Liver (tissue), 9 donors: Measurements from ENCODE around the gene RNF222. TPM values are rescaled to one million over a fixed set of nuclear protein-coding genes. Genes with fewer than 3 reads are reported as not detected.

Experiments
- DNase-seq: peaks from one replicate; pipeline ENCODE4 v3.0.0-alpha.2; 2017; ENCODE audit warnings: low spot score
- H3K27ac ChIP-seq, 2 donors: one replicate each; pipeline ENCODE4 v1.7.0; 2013; ENCODE audit warnings: inconsistent platforms in 2 of 2, low read length in 2 of 2, control low read depth in 1 of 2, low read depth in 1 of 2, mild to moderate bottlenecking in 1 of 2
- H3K27me3 ChIP-seq, 4 donors: one replicate each; pipeline versions ENCODE4 v1.6.1 to v1.7.0; 2013; ENCODE audit warnings: low read length in 3 of 4, inconsistent platforms in 1 of 4, mild to moderate bottlenecking in 1 of 4, moderate library complexity in 1 of 4; ENCODE audit not compliant: control insufficient read depth in 4 of 4, insufficient read depth in 4 of 4
- H3K36me3 ChIP-seq, 4 donors: one replicate each; pipeline versions ENCODE4 v1.6.1 to v1.7.0; 2013; ENCODE audit warnings: low read length in 3 of 4, mild to moderate bottlenecking in 3 of 4, low read depth in 1 of 4, moderate library complexity in 1 of 4; ENCODE audit not compliant: control insufficient read depth in 4 of 4, insufficient read depth in 3 of 4
- H3K4me1 ChIP-seq, 4 donors: one replicate each; pipeline versions ENCODE4 v1.6.1 to v1.7.0; 2013; ENCODE audit warnings: low read length in 3 of 4, mild to moderate bottlenecking in 3 of 4, moderate library complexity in 1 of 4; ENCODE audit not compliant: control insufficient read depth in 4 of 4, insufficient read depth in 4 of 4
- H3K4me3 ChIP-seq, 3 donors: one replicate each; pipeline versions ENCODE4 v1.6.1 to v1.7.0; 2013; ENCODE audit warnings: low read length in 3 of 3, control low read depth in 1 of 3, low read depth in 1 of 3, mild to moderate bottlenecking in 1 of 3
- H3K9ac ChIP-seq, 2 donors: one replicate each; pipeline ENCODE4 v1.7.0; 2013; ENCODE audit warnings: low read length in 2 of 2, mild to moderate bottlenecking in 2 of 2, moderate library complexity in 2 of 2, control low read depth in 1 of 2, low read depth in 1 of 2
- H3K9me3 ChIP-seq, 4 donors: one replicate each; pipeline versions ENCODE4 v1.6.1 to v1.7.0; 2013; ENCODE audit warnings: low read length in 3 of 4; ENCODE audit not compliant: control insufficient read depth in 4 of 4
- EGR1 ChIP-seq, 2 donors: IDR thresholded peaks; 2 replicates each; pipeline ENCODE4 v1.6.1; 2016 to 2018; ENCODE audit warnings: antibody characterized with exemption in 2 of 2, low read depth in 2 of 2
- FOXA1 ChIP-seq: IDR thresholded peaks from 2 replicates; pipeline ENCODE4 v1.6.1; 2016; ENCODE audit warnings: antibody characterized with exemption
- GABPA ChIP-seq, 2 donors: IDR thresholded peaks in 1 of 2; conservative IDR thresholded peaks in 1 of 2; 2 replicates each; pipeline ENCODE4 v1.6.1; 2016; ENCODE audit warnings: antibody characterized with exemption in 2 of 2, mild to moderate bottlenecking in 1 of 2, moderate library complexity in 1 of 2
- HNF4A ChIP-seq, 2 donors: conservative IDR thresholded peaks; 2 replicates each; pipeline ENCODE4 v1.6.1; 2016; ENCODE audit warnings: antibody characterized with exemption in 2 of 2, mild to moderate bottlenecking in 2 of 2
- HNF4G ChIP-seq: IDR thresholded peaks from 2 replicates; pipeline ENCODE4 v1.6.1; 2016; ENCODE audit warnings: antibody characterized with exemption
- JUND ChIP-seq, 2 donors: IDR thresholded peaks; 2 replicates each; pipeline ENCODE4 v1.6.1; 2016; ENCODE audit warnings: antibody characterized with exemption in 2 of 2
- NR2F2 ChIP-seq: IDR thresholded peaks from 2 replicates; pipeline ENCODE4 v1.6.1; 2016; ENCODE audit warnings: antibody characterized with exemption
- RXRA ChIP-seq, 2 donors: IDR thresholded peaks; 2 replicates each; pipeline ENCODE4 v1.6.1; 2017 to 2018; ENCODE audit warnings: antibody characterized with exemption in 2 of 2, mild to moderate bottlenecking in 1 of 2
- SP1 ChIP-seq: IDR thresholded peaks from 2 replicates; pipeline ENCODE4 v1.6.1; 2018; ENCODE audit warnings: antibody characterized with exemption, mild to moderate bottlenecking
- TAF1 ChIP-seq: conservative IDR thresholded peaks from 2 replicates; pipeline ENCODE4 v1.6.1; 2016; ENCODE audit warnings: antibody characterized with exemption, mild to moderate bottlenecking
- WGBS: extraction: QIAGEN DNeasy Blood & Tissue Kit; methylation state at CpG from one replicate; pipeline ENCODE4 v1.1.7; 2013; 5-methylcytosine and 5-hydroxymethylcytosine counted together
- polyA plus RNA-seq, 2 donors: library from polyadenylated mRNA; stranded (reverse) in 1 of 2; unstranded in 1 of 2; fragments of 200-250 nt in 1 of 2; fragments of >200 nt in 1 of 2; fragmentation: Nextera tagmentation in 1 of 2; extraction: Ambion mirVana in 1 of 2; gene quantifications; one replicate each; pipeline versions ENCODE4 v1.2.1 to v1.2.3, GENCODE V29; 2013 to 2015
- total RNA-seq, 2 donors: library from RNA; depleted of rRNA; stranded (reverse); fragments of >200 nt; gene quantifications; one replicate each; pipeline ENCODE4 v1.2.3, GENCODE V29; 2014
- TF ChIP-seq, protein P1 (sequence below): IDR thresholded peaks from 2 replicates; pipeline ENCODE4 v1.6.1; 2016; ENCODE audit warnings: antibody characterized with exemption
- TF ChIP-seq, protein P2 (sequence below): IDR thresholded peaks from 2 replicates; pipeline ENCODE4 v1.6.1; 2016; ENCODE audit warnings: antibody characterized with exemption
- TF ChIP-seq, protein P3 (sequence below): IDR thresholded peaks from 2 replicates; pipeline ENCODE4 v1.6.1; 2016; ENCODE audit warnings: antibody characterized with exemption
- TF ChIP-seq, protein P4 (sequence below): fragments of 150-350 bp; IDR thresholded peaks from 2 replicates; pipeline ENCODE4 v1.5.1; 2017; ENCODE audit warnings: improper control_type of control experiment, low read depth, low read length; ENCODE audit not compliant: missing input control
- donor health status: healthy.
- donor health status: healthy.
- donor health status: healthy.
- donor health status: healthy.
- donor health status: healthy.

RNF222 gene
- total and polyA plus RNA-seq, 4 donors: not detected

DNA sequence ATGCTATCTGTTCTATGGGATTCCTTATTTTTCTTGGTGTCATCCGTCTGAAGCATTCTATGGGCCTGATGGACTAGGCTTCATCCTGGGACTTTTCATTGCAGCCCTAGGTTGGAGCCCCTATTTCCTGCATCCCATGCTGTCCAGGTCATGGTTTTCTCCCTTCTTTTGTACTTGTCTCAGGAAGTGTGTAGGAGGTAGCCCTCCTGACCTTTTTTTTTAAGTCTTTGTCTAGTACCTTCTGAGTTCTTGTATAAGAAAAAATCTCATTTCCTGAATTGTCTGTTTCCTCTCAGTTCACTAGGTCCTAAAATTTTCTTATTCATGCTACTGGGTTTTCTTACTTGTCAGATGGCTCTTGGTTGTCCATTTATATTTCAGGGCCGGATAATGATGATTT lies 44.1 kb upstream of the RNF222 start:
- Histone ChIP-seq H3K4me1 (peaks cover 10 to 33% (median 12%) of the 10 kb centered on the region in 4 donors), H3K9ac (no peak overlapping the region), H3K9me3 (no peaks in the 10 kb centered on the region), H3K27ac (no peak overlapping the region), H3K36me3 (peaks cover 2 to 20% (median 13%) of the 10 kb centered on the region in 4 donors), H3K27me3 (no peaks in the 10 kb centered on the region), H3K4me3 (no peak overlapping the region)
- peak; percentile 13 for TF ChIP-seq NR2F2
- TF ChIP-seq, protein P1, sequence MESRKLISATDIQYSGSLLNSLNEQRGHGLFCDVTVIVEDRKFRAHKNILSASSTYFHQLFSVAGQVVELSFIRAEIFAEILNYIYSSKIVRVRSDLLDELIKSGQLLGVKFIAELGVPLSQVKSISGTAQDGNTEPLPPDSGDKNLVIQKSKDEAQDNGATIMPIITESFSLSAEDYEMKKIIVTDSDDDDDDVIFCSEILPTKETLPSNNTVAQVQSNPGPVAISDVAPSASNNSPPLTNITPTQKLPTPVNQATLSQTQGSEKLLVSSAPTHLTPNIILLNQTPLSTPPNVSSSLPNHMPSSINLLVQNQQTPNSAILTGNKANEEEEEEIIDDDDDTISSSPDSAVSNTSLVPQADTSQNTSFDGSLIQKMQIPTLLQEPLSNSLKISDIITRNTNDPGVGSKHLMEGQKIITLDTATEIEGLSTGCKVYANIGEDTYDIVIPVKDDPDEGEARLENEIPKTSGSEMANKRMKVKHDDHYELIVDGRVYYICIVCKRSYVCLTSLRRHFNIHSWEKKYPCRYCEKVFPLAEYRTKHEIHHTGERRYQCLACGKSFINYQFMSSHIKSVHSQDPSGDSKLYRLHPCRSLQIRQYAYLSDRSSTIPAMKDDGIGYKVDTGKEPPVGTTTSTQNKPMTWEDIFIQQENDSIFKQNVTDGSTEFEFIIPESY: no peak
- DNase-seq: no peak
- 88% methylated on average over 2 of the region's 2 CpGs for WGBS

DNA sequence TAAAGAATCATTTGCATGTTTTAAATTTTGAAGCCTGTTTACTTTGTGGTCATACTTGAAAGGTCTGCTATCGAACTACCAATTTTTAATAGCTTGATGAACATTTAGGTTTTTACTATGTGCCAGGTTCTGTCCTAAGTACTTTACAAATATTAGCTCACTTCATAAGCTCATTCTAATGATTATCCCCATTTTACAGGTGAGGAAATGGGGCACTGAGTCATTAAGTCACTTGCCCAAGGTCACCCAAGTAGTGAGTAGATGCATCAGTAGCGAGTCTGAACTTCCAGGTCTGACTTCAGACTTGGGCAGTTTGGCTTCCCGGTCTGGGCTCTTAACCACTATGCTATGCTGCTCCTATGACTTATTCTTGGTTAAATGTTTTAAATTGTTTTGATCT lies 42.1 kb upstream of the RNF222 start:
- no peak overlapping the region for H3K27ac ChIP-seq
- no peaks in the 10 kb centered on the region for H3K9me3 ChIP-seq
- DNase-seq: no peak
- TF ChIP-seq RXRA (IDR thresholded peaks at IDR 0.05) (no peak), SP1 (no peak), HNF4G (no peak), HNF4A (conservative IDR thresholded peaks at IDR 0.05) (no peak), GABPA (IDR thresholded peaks at IDR 0.05 in 1 of 2, conservative IDR thresholded peaks at IDR 0.05 in 1 of 2) (no peak), TAF1 (no peak), NR2F2 (no peak), EGR1 (IDR thresholded peaks at IDR 0.05; ENCODE audit: low read depth in 2 of 2) (no peak), FOXA1 (no peak), JUND (IDR thresholded peaks at IDR 0.05) (no peak)
- TF ChIP-seq, protein P1: no peak
- TF ChIP-seq, protein P2, sequence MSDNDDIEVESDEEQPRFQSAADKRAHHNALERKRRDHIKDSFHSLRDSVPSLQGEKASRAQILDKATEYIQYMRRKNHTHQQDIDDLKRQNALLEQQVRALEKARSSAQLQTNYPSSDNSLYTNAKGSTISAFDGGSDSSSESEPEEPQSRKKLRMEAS: no peak
- TF ChIP-seq, protein P3, sequence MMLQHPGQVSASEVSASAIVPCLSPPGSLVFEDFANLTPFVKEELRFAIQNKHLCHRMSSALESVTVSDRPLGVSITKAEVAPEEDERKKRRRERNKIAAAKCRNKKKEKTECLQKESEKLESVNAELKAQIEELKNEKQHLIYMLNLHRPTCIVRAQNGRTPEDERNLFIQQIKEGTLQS: no peak
- TF ChIP-seq, protein P4, sequence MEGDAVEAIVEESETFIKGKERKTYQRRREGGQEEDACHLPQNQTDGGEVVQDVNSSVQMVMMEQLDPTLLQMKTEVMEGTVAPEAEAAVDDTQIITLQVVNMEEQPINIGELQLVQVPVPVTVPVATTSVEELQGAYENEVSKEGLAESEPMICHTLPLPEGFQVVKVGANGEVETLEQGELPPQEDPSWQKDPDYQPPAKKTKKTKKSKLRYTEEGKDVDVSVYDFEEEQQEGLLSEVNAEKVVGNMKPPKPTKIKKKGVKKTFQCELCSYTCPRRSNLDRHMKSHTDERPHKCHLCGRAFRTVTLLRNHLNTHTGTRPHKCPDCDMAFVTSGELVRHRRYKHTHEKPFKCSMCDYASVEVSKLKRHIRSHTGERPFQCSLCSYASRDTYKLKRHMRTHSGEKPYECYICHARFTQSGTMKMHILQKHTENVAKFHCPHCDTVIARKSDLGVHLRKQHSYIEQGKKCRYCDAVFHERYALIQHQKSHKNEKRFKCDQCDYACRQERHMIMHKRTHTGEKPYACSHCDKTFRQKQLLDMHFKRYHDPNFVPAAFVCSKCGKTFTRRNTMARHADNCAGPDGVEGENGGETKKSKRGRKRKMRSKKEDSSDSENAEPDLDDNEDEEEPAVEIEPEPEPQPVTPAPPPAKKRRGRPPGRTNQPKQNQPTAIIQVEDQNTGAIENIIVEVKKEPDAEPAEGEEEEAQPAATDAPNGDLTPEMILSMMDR: no peak
- H3K9ac ChIP-seq: no peak overlapping the region
- H3K27me3 ChIP-seq: no peaks in the 10 kb centered on the region
- H3K4me3 ChIP-seq: no peak overlapping the region
- peaks cover 10 to 39% (median 15%) of the 10 kb centered on the region in 4 donors for H3K4me1 ChIP-seq
- 94% methylated on average over 3 of the region's 3 CpGs for WGBS
- H3K36me3 ChIP-seq: peaks cover 2 to 11% (median 6%) of the 10 kb centered on the region in 4 donors
